Mucosa of stomach (tissue), 1 donor: ENCODE measurements around the gene SCAMP4.
A peak's percentile ranks its signal among the peaks of the same experiment; 100 is the strongest.

Experiments
- H3K27me3 ChIP-seq: one replicate; pipeline ENCODE4 v1.7.0; 2013; ENCODE audit warnings: mild to moderate bottlenecking, low read length; ENCODE audit not compliant: control insufficient read depth, insufficient read depth
- H3K36me3 ChIP-seq: one replicate; pipeline ENCODE4 v1.7.0; 2013; ENCODE audit warnings: low read length; ENCODE audit not compliant: control insufficient read depth, insufficient read depth
- H3K4me1 ChIP-seq: one replicate; pipeline ENCODE4 v1.7.0; 2013; ENCODE audit warnings: mild to moderate bottlenecking, low read length; ENCODE audit not compliant: control insufficient read depth, insufficient read depth
- H3K4me3 ChIP-seq: one replicate; pipeline ENCODE4 v1.7.0; 2013; ENCODE audit warnings: low read length
- H3K9ac ChIP-seq: one replicate; pipeline ENCODE4 v1.7.0; 2013; ENCODE audit warnings: mild to moderate bottlenecking, low read length, moderate library complexity
- H3K9me3 ChIP-seq: one replicate; pipeline ENCODE4 v1.7.0; 2013; ENCODE audit warnings: mild to moderate bottlenecking, low read length, moderate library complexity; ENCODE audit not compliant: control insufficient read depth
- donor health status: Pancreatic carcinoma.

Gene SCAMP4

GRCh38 chr19:1925544-1925943 is 20.3 kb downstream of the SCAMP4 start:
- H3K4me3 ChIP-seq: no peak overlapping the region
- H3K9ac ChIP-seq: no peak overlapping the region
- H3K4me1 ChIP-seq: peaks cover 13% of the 10 kb centered on the region
- no peaks in the 10 kb centered on the region for H3K9me3 ChIP-seq
- peaks cover 4% of the 10 kb centered on the region for H3K27me3 ChIP-seq
- H3K36me3 ChIP-seq: peaks cover 5% of the 10 kb centered on the region

GRCh38 chr19:1929021-1929742 is 24.0 kb downstream of the SCAMP4 start:
- H3K9me3 ChIP-seq: no peaks in the 10 kb centered on the region
- peaks cover 4% of the 10 kb centered on the region for H3K27me3 ChIP-seq
- H3K9ac ChIP-seq: peak overlapping the region; percentile 47
- no peaks in the 10 kb centered on the region for H3K36me3 ChIP-seq
- peak overlapping the region; percentile 19 for H3K4me3 ChIP-seq
- H3K4me1 ChIP-seq: peaks cover 13% of the 10 kb centered on the region

- Histone ChIP-seq H3K4me3 (no peak overlapping the region), H3K27me3 (peaks cover 8% of the 10 kb centered on the region), H3K9me3 (no peaks in the 10 kb centered on the region), H3K36me3 (no peaks in the 10 kb centered on the region), H3K9ac (no peak overlapping the region), H3K4me1 (peaks cover 22% of the 10 kb centered on the region)
Measured at GRCh38 chr19:1931445-1931844, 26.2 kb downstream of the SCAMP4 start.

GRCh38 chr19:1932395-1932794 is 27.2 kb downstream of the SCAMP4 start:
- Histone ChIP-seq H3K4me3 (no peak overlapping the region), H3K9me3 (no peaks in the 10 kb centered on the region), H3K27me3 (peaks cover 8% of the 10 kb centered on the region), H3K4me1 (peaks cover 22% of the 10 kb centered on the region), H3K9ac (no peak overlapping the region), H3K36me3 (no peaks in the 10 kb centered on the region)

- Histone ChIP-seq H3K4me1 (peaks cover 22% of the 10 kb centered on the region), H3K9ac (no peak overlapping the region), H3K27me3 (peaks cover 8% of the 10 kb centered on the region), H3K9me3 (no peaks in the 10 kb centered on the region), H3K36me3 (no peaks in the 10 kb centered on the region), H3K4me3 (no peak overlapping the region)
Measured at GRCh38 chr19:1933244-1933643, 28.0 kb downstream of the SCAMP4 start.

GRCh38 chr19:1933942-1934341 is 28.7 kb downstream of the SCAMP4 start:
- Histone ChIP-seq H3K9me3 (no peaks in the 10 kb centered on the region), H3K9ac (no peak overlapping the region), H3K27me3 (peaks cover 8% of the 10 kb centered on the region), H3K4me3 (no peak overlapping the region), H3K36me3 (no peaks in the 10 kb centered on the region), H3K4me1 (peaks cover 21% of the 10 kb centered on the region)

- no peak overlapping the region for H3K9ac ChIP-seq
- peaks cover 4% of the 10 kb centered on the region for H3K27me3 ChIP-seq
- H3K9me3 ChIP-seq: no peaks in the 10 kb centered on the region
Measured at GRCh38 chr19:1935484-1936208, 30.4 kb downstream of the SCAMP4 start.

GRCh38 chr19:1936430-1936829 is 31.2 kb downstream of the SCAMP4 start:
- H3K9ac ChIP-seq: no peak overlapping the region
- no peak overlapping the region for H3K4me3 ChIP-seq
- peaks cover 4% of the 10 kb centered on the region for H3K27me3 ChIP-seq
- no peaks in the 10 kb centered on the region for H3K9me3 ChIP-seq
- no peaks in the 10 kb centered on the region for H3K36me3 ChIP-seq
- H3K4me1 ChIP-seq: peaks cover 20% of the 10 kb centered on the region

More at GRCh38 chr19:1935484-1936208, 30.4 kb downstream of the SCAMP4 start:
- Histone ChIP-seq H3K4me3 (no peak overlapping the region), H3K4me1 (peaks cover 20% of the 10 kb centered on the region), H3K36me3 (no peaks in the 10 kb centered on the region)

GRCh38 chr19:1936916-1937610 is 31.9 kb downstream of the SCAMP4 start:
- no peaks in the 10 kb centered on the region for H3K9me3 ChIP-seq
- H3K9ac ChIP-seq: no peak overlapping the region
- H3K27me3 ChIP-seq: peaks cover 4% of the 10 kb centered on the region
- no peak overlapping the region for H3K4me3 ChIP-seq
- peaks cover 20% of the 10 kb centered on the region for H3K4me1 ChIP-seq
- no peaks in the 10 kb centered on the region for H3K36me3 ChIP-seq

GRCh38 chr19:1938071-1938470 is 32.9 kb downstream of the SCAMP4 start:
- Histone ChIP-seq H3K36me3 (no peaks in the 10 kb centered on the region), H3K4me1 (peaks cover 29% of the 10 kb centered on the region), H3K27me3 (peaks cover 4% of the 10 kb centered on the region), H3K4me3 (no peak overlapping the region), H3K9ac (no peak overlapping the region), H3K9me3 (no peaks in the 10 kb centered on the region)

- peaks cover 37% of the 10 kb centered on the region for H3K4me1 ChIP-seq
- H3K9ac ChIP-seq: peak within 1 kb of the TSS; percentile 83
- H3K9me3 ChIP-seq: no peaks in the 10 kb centered on the region
- H3K4me3 ChIP-seq: peak within 1 kb of the TSS; percentile 47
- H3K27me3 ChIP-seq: no peaks in the 10 kb centered on the region
- H3K36me3 ChIP-seq: no peaks in the 10 kb centered on the region
Measured at GRCh38 chr19:1941146-1942077, 36.2 kb downstream of the SCAMP4 start, which contains the start of gene CSNK1G2. CSNK1G2 (plus strand) TSS chr19:1941172; CDS start chr19:1969773, 28,601 bp downstream.
